Cerebellar nuclear complex (tissue), 1 donor: ENCODE data around the gene OSBPL1A.
"Not testable (repeated sequence)": the region's sequence is repeated elsewhere in the genome, so short reads cannot be mapped to it uniquely, and the experiment has no call there.

Experiments
- DNase-seq, 2 experiments: peaks; one replicate each; lab custom pipeline; 2025; lab: John Stamatoyannopoulos, UW

OSBPL1A gene

DNA sequence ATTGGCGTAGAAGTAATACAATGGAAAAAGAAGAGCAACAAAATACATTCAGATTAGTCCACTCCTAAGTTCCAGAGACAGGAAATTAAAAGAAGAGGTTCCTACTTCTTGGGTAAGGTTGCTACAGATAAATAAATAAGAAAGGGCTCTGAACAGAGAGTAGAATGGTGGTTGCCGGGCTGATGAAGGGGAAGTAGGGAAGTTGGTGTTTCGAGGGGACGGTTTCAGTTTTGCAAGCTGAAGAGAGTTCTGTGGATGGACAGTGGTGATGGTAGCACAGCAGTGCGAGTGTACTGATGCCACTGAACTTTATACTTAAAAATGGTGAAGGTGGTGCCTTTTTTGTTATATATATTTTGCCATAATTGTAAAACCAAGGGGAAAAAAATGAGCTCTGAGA is 210.6 kb downstream of the OSBPL1A start:
- no peak for DNase-seq

DNA sequence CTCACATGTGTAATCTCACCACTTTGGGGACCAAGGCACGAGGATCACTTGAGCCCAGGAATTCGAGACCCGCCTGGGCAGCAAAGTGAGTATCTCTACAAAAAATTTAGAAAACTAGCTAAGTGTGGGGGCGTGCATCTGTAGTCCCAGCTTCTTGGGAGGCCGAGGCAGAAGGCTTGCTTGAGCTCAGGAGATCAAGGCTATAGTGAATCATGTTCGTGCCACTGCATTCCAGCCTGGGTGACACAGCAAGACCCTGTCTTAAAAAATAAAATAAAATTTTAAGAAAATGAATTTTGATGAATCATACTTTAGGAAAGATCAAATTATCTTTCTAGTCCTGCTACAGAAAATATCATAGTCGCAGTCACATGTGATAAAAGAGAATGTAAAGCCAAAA is 211.8 kb downstream of the OSBPL1A start:
- DNase-seq, result no peak

DNA sequence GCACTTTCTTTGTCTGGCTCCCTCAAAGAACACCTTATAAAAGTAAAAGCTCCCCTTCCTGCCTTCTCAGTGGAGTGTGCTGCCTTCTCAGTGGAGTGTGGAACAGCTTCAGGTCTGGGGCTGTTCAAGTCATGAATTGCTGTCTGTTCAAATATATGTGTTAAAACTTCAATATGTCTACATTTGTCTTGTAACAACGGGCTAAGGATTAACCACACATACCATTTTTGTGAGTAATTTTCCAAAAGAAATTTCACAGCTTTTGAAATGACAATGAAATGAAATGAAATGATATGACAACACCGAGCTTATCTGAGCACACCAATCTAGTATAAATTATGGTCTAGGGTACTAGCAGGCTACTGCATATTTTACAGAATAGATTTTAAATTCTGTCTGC is 215.8 kb downstream of the OSBPL1A start:
- DNase-seq, result no peak

DNA sequence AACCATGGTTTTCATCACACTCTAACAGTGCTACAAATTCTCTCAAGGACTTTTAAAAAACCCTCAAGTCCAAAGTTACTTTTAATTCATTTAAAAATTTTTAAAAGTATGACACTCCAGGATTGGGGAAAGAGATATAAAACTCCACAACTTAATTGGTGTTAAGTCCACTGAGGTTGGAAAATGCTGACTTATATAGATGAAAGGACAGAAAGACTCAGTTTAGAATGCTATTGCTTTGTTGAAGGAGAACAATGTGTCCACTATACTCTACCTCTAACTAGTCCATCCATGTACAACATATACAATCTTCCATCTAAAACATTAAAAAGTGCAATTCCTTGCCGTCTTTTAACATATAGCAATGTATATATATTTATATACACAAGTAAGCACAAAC is 217.6 kb downstream of the OSBPL1A start:
- no peak for DNase-seq

DNA sequence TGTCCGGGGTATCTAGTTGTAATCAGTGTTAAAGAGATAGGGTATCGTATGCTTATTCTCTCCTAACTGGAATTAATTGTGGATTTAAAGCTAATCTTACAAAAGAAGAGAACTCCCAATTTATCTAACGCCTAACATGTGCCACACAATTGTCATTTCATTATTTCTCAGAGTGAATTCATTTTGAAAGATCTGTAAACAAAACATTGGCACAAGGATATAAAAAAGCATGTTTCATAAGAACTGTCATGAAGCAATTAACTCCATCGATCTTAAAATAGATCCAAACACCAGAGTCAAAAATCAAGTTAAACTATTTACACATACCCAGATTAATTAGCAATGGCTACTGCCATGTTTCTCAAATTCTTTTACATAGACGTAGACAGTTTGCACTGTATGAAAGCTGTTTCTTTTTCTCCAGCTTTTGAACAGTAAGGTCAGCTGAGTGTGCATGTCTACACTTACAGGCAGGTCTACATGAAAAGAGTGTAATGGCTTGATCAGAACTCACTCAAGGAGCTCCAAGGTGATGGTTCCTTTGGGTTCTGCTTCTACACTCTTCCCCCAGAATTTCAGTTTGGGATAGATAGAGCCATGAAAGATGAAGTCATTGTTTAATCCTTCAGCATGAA is 220.0 kb downstream of the OSBPL1A start:
- DNase-seq, result no peak

DNA sequence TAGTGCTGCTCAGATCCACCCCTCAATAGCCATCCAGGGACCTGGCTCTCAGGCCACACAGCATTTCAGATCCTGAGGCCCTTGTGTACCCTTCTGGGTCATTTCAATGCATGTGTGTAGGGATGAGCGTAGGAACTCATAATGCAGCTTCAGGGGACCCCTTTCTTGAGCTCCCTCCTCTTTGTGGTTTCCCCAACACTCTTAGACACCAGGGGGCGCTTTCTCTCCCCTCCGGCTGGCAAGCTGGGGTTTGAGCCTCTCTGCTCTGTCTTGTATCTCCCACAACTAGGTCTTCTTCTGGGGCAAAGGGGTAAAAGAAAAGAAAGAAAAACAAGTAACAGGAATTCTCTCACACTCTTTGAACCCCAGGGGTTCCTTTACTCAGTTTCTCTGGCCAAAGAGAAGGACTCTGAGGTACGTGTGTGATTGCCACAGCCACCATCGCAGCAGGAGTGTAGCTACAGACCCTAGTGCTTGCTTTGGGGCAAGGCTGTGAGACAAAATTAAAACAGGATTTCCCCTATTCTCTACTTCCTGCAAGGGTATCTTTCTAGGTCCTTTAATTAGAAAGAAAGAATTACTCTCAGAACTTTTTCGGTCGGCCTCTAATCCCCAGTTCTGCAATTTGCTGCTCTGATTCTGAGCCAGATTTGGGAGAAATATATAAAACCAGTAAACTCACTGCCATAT is 220.8 kb downstream of the OSBPL1A start:
- no peak for DNase-seq

DNA sequence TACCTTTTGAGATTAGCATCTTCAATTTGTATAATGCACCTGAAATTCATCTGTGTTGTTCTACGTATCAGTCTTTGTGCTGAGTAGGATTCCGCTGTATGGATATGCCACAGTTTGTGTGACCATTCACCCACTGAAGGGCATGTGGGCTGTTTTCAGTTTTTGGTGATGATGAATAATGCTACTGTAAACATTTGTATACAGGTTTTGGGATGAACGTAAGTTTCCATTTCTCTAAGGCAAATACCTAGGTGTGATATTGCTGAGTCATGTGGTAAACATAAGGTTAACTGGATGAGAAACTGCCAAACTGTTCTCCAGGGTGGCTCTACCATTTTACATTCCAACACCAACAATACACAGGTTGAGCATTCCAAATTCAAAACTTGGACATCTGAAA is 223.6 kb downstream of the OSBPL1A start:
- DNase-seq, result no peak

DNA sequence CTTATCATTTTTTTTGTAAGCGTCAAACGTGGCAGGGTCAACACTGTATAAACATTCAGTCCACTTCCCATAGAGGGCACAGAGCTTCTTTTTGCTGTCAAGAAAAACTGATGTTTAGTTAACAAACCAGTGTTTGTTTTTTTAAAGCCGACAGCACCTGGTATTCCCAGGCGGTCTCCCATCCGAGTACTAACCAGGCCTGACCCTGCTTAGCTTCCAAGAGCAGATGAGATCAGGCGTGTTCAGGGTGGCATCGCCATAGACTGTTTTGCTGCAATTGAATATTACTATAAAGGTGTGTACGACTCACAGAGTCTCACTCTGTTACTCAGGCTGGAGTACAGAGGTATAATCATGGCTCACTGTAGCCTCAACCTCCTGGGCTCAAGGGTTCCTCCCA is 227.3 kb downstream of the OSBPL1A start:
- DNase-seq, result no peak

DNA sequence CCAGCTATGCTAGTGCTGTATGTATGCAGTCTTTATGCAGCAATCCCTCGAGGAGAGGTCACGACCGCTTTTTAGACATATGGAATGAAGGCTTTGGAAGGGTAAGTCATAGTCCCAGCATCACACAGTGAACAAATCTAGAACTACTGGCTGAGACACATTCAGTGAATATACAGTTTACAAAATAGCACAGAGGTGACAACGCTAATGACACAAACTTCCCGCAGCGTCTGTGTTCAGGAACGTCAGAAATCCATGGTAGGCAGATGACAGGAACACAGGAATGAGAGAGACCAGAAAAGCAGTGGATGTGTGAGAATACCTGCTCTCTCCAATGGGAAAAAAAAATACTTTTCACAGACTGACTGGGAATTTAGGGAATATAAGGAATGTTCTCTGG is 229.1 kb downstream of the OSBPL1A start:
- DNase-seq, result no peak

DNA sequence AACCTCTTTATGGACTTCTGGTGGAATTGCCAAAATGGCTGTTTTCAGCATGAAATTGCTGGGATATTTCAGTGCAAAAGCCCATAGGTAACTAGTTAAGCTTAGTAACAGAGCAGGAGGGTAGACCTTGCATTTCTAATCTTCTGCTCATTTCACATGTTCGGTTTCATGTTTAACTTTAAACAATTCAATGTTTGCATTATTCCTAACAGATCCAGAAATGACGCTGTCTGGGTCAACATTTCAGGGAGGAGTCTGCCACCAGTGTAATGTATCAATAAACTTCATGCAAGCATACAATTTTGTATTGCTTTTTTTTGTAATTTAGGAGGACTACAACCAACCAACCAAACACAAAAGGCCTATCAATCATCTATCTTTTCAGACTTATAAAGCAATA is 236.3 kb downstream of the OSBPL1A start:
- no peak for DNase-seq

DNA sequence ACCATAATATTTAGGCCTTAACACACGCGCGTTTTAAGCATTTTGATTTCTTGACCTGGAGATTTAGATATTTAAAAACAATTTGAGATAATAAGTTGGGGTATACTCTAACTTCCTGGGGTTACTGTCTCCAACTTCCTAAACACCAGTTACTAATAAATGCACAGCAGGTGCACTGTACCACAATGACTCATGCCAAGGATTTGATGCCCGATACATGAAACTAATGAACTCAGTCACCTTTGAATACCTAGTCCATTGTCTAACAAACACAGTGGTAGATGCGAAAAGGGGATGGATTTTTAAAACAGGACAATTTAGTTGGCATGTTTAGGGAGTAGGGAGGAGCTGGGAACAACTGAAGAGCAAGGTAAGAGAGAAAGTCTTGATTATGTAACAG is 237.5 kb downstream of the OSBPL1A start:
- no peak for DNase-seq

DNA sequence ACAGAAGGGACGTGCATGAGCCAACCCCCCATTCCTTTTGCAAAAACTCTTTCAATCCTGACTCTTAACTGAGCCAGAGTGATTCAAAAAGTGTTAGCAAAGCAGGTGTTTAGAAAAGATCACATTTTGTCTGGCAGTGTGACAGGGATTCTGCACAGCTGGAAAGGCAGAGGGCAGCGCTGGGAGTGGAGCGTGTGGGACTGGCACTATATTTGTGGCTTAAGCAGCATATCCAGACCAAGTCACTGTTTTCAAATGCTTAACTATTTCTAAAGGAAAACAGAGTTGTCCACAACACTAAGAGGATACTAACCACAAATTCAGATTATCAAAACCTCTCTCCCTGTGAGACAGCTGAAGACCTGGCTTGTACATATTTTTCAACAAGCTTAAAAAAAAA is 239.8 kb downstream of the OSBPL1A start:
- no peak for DNase-seq

DNA sequence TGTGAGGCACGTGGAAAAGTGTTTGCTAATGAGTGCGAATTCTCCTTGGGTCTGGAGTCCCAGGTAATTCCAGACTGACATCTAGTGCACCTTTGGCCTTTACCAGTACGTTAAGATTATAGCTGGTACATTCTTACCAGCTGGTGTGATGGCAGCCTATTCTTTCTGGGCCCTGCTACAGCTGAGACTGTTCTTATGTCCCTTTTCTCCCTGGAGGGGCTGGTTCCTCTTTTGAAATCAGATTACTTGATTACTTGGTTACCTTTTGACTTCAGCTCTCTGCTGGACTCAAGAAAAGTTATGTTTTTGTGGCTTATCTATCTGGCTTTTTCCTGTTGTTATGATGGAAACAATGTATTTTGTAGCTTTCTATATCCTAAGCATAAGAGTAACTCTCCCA is 244.2 kb downstream of the OSBPL1A start:
- DNase-seq, result no peak

DNA sequence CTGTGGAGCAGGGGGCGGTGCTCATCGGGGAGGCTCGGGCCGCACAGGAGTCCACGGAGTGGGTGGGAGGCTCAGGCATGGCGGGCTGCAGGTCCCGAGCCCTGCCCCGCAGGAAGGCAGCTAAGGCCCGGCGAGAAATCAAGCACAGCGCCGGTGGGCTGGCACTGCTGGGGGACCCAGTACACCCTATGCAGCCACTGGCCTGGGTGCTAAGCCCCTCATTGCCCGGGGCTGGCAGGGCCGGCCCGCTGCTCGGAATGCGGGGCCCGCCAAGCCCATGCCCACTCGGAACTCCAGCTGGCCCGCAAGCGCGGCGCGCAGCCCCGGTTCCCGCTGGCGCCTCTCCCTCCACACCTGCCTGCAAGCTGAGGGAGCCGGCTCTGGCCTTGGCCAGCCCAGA is 248.0 kb downstream of the OSBPL1A start:
- not testable (repeated sequence) for DNase-seq

DNA sequence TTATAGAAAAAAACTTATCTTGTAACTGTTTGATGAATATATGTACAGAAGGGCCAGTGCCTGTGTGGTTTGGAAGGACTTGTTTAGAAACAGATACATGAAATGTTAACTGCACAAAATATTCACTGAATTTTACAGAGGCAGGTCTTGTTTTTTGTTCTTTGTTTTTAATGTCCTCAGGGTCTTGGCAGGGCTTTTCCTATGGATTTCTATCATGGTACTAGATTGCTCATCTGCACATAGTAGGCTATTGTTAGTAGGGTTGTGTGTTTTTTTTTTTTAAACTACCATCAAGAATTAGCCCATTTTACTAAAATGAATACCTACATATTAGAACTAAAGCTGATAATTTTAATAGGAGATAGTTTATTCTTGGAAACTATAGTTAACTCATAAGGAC is 255.2 kb downstream of the OSBPL1A start:
- no peak for DNase-seq

DNA sequence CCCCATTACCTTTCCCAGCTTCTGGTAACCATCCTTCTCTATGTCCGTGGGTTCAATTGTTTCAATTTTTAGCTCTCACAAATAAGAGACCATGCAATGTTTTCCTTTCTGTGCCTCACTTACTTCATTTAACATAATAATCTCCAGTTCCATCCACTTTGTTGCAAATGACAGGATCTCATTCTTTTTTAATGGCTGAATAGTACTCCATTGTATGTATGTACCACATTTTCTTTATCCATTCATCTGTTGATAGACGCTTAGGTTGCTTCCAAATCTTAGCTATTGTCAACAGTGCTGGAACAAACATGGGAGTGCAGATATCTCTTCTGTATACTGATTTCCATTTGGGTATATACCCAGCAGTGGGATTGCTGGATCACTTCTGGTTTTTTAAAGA is 256.9 kb downstream of the OSBPL1A start:
- no peak for DNase-seq

DNA sequence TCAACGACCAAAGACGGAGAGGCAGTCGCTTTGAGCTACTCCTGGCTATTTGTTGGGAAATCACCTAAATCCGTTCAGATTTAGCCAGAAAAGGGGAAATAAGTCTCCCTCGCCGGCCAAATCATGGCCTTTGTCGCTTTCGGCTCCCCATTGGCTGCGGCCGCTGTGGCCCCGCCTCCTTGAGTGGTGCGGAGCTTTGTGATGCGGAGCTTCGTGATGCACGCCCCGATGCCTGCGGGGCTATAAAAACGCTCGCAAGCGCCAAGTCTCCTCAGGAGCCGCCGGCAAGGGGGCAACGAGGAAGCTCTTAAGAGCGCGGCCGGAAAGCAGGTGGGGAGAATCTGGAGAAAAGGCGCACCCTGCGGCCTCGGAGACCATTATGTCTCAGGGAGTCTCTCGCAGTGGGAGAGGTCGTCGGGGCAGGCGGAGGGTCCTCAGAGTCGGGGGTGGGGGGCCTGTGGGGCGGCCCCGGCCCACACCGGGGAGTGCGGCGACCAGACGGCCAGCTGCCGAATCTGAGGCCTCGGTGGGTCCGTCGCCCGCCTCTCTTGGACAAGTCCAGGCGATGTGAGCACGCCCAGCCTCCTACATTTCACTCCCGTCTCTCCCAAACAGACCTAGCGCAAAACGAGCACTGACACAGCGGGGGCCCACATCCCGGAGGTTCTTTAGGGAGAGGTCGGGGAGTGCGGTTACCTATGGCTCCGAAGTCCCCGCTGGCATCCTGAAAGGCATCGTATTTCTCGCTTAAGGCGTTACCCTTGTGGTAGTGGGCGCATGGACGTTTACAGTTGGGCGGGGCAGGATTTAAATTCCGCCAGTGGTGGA is 258.6 kb downstream of the OSBPL1A start, which contains the start of gene CABYR:
TSS of gene CABYR (plus strand) at position 274 of the 828 bp plus-strand sequence. CDS start 4,053 bp downstream, outside the sequence.
- DNase-seq, result no peak

DNA sequence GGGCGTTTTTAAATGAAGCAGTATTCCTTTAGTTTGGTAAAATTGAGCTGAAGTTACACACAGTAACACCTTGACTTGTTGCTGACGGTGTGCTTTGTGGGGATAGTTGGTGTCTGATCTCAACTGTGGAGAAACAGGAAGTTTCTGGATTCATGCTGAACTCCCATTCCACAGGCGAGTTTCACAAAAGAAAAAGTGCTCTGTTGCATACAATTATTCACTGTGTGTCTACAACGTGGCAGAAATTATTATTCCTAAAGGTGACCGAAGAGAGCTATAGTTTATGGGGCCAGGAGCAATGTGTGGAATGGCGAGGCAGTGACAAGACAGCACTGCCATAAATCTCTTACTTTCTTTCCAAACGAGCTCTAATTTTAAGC is 259.2 kb downstream of the OSBPL1A start:
- no peak for DNase-seq

DNA sequence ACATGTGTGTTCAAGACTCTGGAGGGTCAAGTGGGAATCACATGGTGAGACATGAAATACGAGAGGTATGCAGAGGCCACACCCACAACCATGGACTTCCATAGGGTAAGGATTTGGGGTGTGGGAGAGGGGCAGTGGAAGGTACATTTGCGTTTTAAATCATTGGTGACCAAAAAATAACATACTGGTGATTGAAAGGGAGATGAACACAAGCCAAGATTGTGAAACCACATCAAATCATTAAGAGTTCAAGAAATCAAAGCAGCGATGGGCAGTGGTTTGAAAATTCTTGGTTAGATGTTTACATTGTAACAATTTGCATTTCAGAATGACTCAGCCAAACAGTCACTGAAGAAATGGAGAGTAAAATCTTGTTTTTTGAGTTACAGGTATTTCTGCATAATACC is 260.7 kb downstream of the OSBPL1A start:
- DNase-seq, result no peak

DNA sequence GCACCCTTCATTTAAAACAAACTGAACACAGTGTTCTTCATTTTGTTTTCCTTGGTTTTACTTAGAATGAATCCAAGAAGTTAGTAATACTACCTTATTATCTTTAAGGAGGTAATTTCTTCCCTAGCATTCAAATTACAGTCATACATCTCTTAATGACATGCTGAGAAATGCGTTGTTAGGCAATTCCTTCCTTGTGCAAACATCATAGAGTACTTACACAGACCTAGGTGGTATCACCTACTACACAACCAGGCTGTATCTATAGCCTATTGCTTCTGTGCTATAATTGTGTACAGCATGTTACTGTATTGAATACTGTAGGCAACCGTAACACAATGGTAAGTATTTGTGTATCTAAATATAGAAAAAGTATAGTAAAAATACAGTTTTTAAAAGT is 267.1 kb downstream of the OSBPL1A start:
- no peak for DNase-seq

DNA sequence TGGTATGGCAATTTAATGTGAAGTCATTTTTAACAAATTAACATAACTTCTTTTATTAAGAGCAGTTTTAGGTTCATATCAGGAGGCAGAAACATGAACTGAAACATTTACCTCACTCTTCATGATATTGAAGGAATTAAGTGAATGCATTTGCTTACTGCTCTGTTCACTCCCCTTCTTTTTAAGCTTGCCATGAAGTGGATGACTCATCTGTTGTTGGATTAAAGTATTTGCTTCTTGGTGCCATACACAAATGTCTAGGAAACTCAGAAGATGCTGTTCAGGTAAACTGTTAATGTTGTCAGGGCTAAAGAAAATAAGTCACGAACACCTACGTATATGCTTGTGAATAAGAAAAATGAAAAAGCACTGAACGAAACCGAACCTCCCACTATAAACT is 268.9 kb downstream of the OSBPL1A start:
- no peak for DNase-seq

DNA sequence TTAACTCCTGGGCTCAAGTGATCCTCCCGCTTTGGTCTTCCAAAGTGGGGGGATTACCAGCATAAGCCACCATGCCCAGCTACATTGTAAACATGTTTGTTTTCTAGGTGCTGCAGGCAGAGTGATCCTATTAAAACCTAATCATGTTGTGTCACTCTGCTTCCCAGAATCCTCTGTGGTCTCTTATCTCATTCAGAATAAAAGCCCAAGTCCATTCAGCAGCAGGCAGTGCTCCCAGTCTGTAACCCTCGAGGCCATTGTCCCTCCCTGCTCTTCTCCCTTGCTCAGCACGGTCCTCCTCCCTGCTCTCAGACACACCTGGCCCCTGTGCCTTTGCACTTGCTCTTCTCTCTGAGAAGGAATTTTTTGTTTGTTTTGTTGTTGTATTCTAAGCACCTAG is 269.9 kb downstream of the OSBPL1A start:
- no peak for DNase-seq
